ENCODE results near the gene GNAI3.

The GNAI3 gene

GRCh38 chr1:109528712-109529111 is 19.7 kb upstream of the GNAI3 start:
- H3K4me3 ChIP-seq (ENCODE audit: low read depth in 1 of 2, low read length in 2 of 2) = no peak overlapping the region
- no peaks in the 10 kb centered on the region for H3K36me3 ChIP-seq (ENCODE audit: insufficient read depth, low read length)
- H3K9ac ChIP-seq (ENCODE audit: low read length) = no peak overlapping the region
- H3K27me3 ChIP-seq (ENCODE audit: control insufficient read depth in 1 of 2, insufficient read depth in 2 of 2, low read length in 2 of 2) = no peaks in the 10 kb centered on the region
- H3K27ac ChIP-seq (ENCODE audit: low read depth, low read length) = no peak overlapping the region
- peaks cover 14% of the 10 kb centered on the region for H3K4me1 ChIP-seq (ENCODE audit: insufficient read depth, low read length)
- H3K9me3 ChIP-seq (ENCODE audit: low read length) = no peaks in the 10 kb centered on the region

GRCh38 chr1:109529881-109530456 is 18.4 kb upstream of the GNAI3 start:
- Histone ChIP-seq H3K9me3 (ENCODE audit: low read length) (no peaks in the 10 kb centered on the region), H3K9ac (ENCODE audit: low read length) (no peak overlapping the region), H3K36me3 (ENCODE audit: insufficient read depth, low read length) (no peaks in the 10 kb centered on the region), H3K27ac (ENCODE audit: low read depth, low read length) (no peak overlapping the region), H3K4me1 (ENCODE audit: insufficient read depth, low read length) (peaks cover 14% of the 10 kb centered on the region), H3K27me3 (ENCODE audit: control insufficient read depth in 1 of 2, insufficient read depth in 2 of 2, low read length in 2 of 2) (no peaks in the 10 kb centered on the region), H3K4me3 (ENCODE audit: low read depth in 1 of 2, low read length in 2 of 2) (no peak overlapping the region)

- H3K9ac ChIP-seq (ENCODE audit: low read length) = no peak overlapping the region
- H3K9me3 ChIP-seq (ENCODE audit: low read length) = no peaks in the 10 kb centered on the region
- no peak overlapping the region for H3K4me3 ChIP-seq (ENCODE audit: low read depth in 1 of 2, low read length in 2 of 2)
- no peaks in the 10 kb centered on the region for H3K27me3 ChIP-seq (ENCODE audit: control insufficient read depth in 1 of 2, insufficient read depth in 2 of 2, low read length in 2 of 2)
- no peak overlapping the region for H3K27ac ChIP-seq (ENCODE audit: low read depth, low read length)
- H3K36me3 ChIP-seq (ENCODE audit: insufficient read depth, low read length) = no peaks in the 10 kb centered on the region
- peaks cover 17% of the 10 kb centered on the region for H3K4me1 ChIP-seq (ENCODE audit: insufficient read depth, low read length)
Measured at GRCh38 chr1:109530457-109531087, 17.8 kb upstream of the GNAI3 start.

- Histone ChIP-seq H3K4me3 (ENCODE audit: low read depth in 1 of 2, low read length in 2 of 2) (no peak overlapping the region), H3K9ac (ENCODE audit: low read length) (no peak overlapping the region), H3K36me3 (ENCODE audit: insufficient read depth, low read length) (no peaks in the 10 kb centered on the region), H3K4me1 (ENCODE audit: insufficient read depth, low read length) (peaks cover 24% of the 10 kb centered on the region), H3K9me3 (ENCODE audit: low read length) (no peaks in the 10 kb centered on the region), H3K27me3 (ENCODE audit: control insufficient read depth in 1 of 2, insufficient read depth in 2 of 2, low read length in 2 of 2) (no peaks in the 10 kb centered on the region), H3K27ac (ENCODE audit: low read depth, low read length) (no peak overlapping the region)
Measured at GRCh38 chr1:109531380-109531779, 17.0 kb upstream of the GNAI3 start.

- no peaks in the 10 kb centered on the region for H3K27me3 ChIP-seq (ENCODE audit: control insufficient read depth in 1 of 2, insufficient read depth in 2 of 2, low read length in 2 of 2)
- peak overlapping the region in 1 of 2 donors; percentile 45 for H3K4me3 ChIP-seq (ENCODE audit: low read depth in 1 of 2, low read length in 2 of 2)
- H3K36me3 ChIP-seq (ENCODE audit: insufficient read depth, low read length) = no peaks in the 10 kb centered on the region
- no peaks in the 10 kb centered on the region for H3K9me3 ChIP-seq (ENCODE audit: low read length)
- peaks cover 30% of the 10 kb centered on the region for H3K4me1 ChIP-seq (ENCODE audit: insufficient read depth, low read length)
- H3K9ac ChIP-seq (ENCODE audit: low read length) = no peak overlapping the region
- no peak overlapping the region for H3K27ac ChIP-seq (ENCODE audit: low read depth, low read length)
Measured at GRCh38 chr1:109531826-109532364, 16.5 kb upstream of the GNAI3 start.

- Histone ChIP-seq H3K4me1 (ENCODE audit: insufficient read depth, low read length) (peaks cover 30% of the 10 kb centered on the region), H3K9me3 (ENCODE audit: low read length) (no peaks in the 10 kb centered on the region), H3K4me3 (ENCODE audit: low read depth in 1 of 2, low read length in 2 of 2) (peak overlapping the region in 1 of 2 donors; percentile 45), H3K27ac (ENCODE audit: low read depth, low read length) (no peak overlapping the region), H3K36me3 (ENCODE audit: insufficient read depth, low read length) (no peaks in the 10 kb centered on the region), H3K9ac (ENCODE audit: low read length) (no peak overlapping the region), H3K27me3 (ENCODE audit: control insufficient read depth in 1 of 2, insufficient read depth in 2 of 2, low read length in 2 of 2) (no peaks in the 10 kb centered on the region)
Measured at GRCh38 chr1:109532365-109533136, 15.9 kb upstream of the GNAI3 start.

- H3K9ac ChIP-seq (ENCODE audit: low read length) = no peak overlapping the region
- no peaks in the 10 kb centered on the region for H3K36me3 ChIP-seq (ENCODE audit: insufficient read depth, low read length)
- H3K4me1 ChIP-seq (ENCODE audit: insufficient read depth, low read length) = peaks cover 30% of the 10 kb centered on the region
- H3K27ac ChIP-seq (ENCODE audit: low read depth, low read length) = no peak overlapping the region
- no peaks in the 10 kb centered on the region for H3K27me3 ChIP-seq (ENCODE audit: control insufficient read depth in 1 of 2, insufficient read depth in 2 of 2, low read length in 2 of 2)
- H3K4me3 ChIP-seq (ENCODE audit: low read depth in 1 of 2, low read length in 2 of 2) = no peak overlapping the region
- H3K9me3 ChIP-seq (ENCODE audit: low read length) = no peaks in the 10 kb centered on the region
Measured at GRCh38 chr1:109534307-109534858, 14.0 kb upstream of the GNAI3 start.

GRCh38 chr1:109535481-109535880 is 12.9 kb upstream of the GNAI3 start:
- no peaks in the 10 kb centered on the region for H3K36me3 ChIP-seq (ENCODE audit: insufficient read depth, low read length)
- H3K27me3 ChIP-seq (ENCODE audit: control insufficient read depth in 1 of 2, insufficient read depth in 2 of 2, low read length in 2 of 2) = no peaks in the 10 kb centered on the region
- H3K9ac ChIP-seq (ENCODE audit: low read length) = no peak overlapping the region
- no peaks in the 10 kb centered on the region for H3K9me3 ChIP-seq (ENCODE audit: low read length)
- H3K27ac ChIP-seq (ENCODE audit: low read depth, low read length) = no peak overlapping the region
- H3K4me1 ChIP-seq (ENCODE audit: insufficient read depth, low read length) = peaks cover 30% of the 10 kb centered on the region
- H3K4me3 ChIP-seq (ENCODE audit: low read depth in 1 of 2, low read length in 2 of 2) = no peak overlapping the region

- no peak overlapping the region for H3K4me3 ChIP-seq (ENCODE audit: low read depth in 1 of 2, low read length in 2 of 2)
- H3K36me3 ChIP-seq (ENCODE audit: insufficient read depth, low read length) = no peaks in the 10 kb centered on the region
- H3K9me3 ChIP-seq (ENCODE audit: low read length) = no peaks in the 10 kb centered on the region
- peak overlapping the region; percentile 54 for H3K27ac ChIP-seq (ENCODE audit: low read depth, low read length)
- H3K9ac ChIP-seq (ENCODE audit: low read length) = no peak overlapping the region
- peaks cover 30% of the 10 kb centered on the region for H3K4me1 ChIP-seq (ENCODE audit: insufficient read depth, low read length)
- H3K27me3 ChIP-seq (ENCODE audit: control insufficient read depth in 1 of 2, insufficient read depth in 2 of 2, low read length in 2 of 2) = no peaks in the 10 kb centered on the region
Measured at GRCh38 chr1:109535971-109536491, 12.4 kb upstream of the GNAI3 start.

- H3K9me3 ChIP-seq (ENCODE audit: low read length) = no peaks in the 10 kb centered on the region
- H3K27ac ChIP-seq (ENCODE audit: low read depth, low read length) = no peak overlapping the region
- H3K4me3 ChIP-seq (ENCODE audit: low read depth in 1 of 2, low read length in 2 of 2) = no peak overlapping the region
- H3K4me1 ChIP-seq (ENCODE audit: insufficient read depth, low read length) = peaks cover 21% of the 10 kb centered on the region
- H3K27me3 ChIP-seq (ENCODE audit: control insufficient read depth in 1 of 2, insufficient read depth in 2 of 2, low read length in 2 of 2) = no peaks in the 10 kb centered on the region
- H3K36me3 ChIP-seq (ENCODE audit: insufficient read depth, low read length) = no peaks in the 10 kb centered on the region
- H3K9ac ChIP-seq (ENCODE audit: low read length) = no peak overlapping the region
Measured at GRCh38 chr1:109537450-109538178, 10.8 kb upstream of the GNAI3 start.
